ENCODE measurements around the gene PEX19.

- no peak; the same call in 1 of the 2 replicates for TF ChIP-seq ZNF292 (tag by site-specific recombination; IDR thresholded peaks at IDR 0.05; ENCODE audit: borderline replicate concordance, low read depth)
- no peak; the same call in none of the 2 replicates for TF ChIP-seq CTCF (tag by site-specific recombination; IDR thresholded peaks at IDR 0.05)
- TF ChIP-seq AEBP2 (tag by site-specific recombination; IDR thresholded peaks at IDR 0.05; ENCODE audit: borderline replicate concordance): 0 out of 2 replicates have a peak, but pooled peaks have one; percentile 1
- no peak for TF ChIP-seq ZNF362 (tag by site-specific recombination; IDR thresholded peaks at IDR 0.05)
- no peak for TF ChIP-seq ZNF274 (IDR thresholded peaks at IDR 0.05; ENCODE audit: low read length)
- TF ChIP-seq ZNF274 (tag by site-specific recombination; IDR thresholded peaks at IDR 0.05; ENCODE audit: borderline replicate concordance): no peak
- TF ChIP-seq GLI2 (tag by site-specific recombination; IDR thresholded peaks at IDR 0.05; ENCODE audit: borderline replicate concordance, low read depth): no peak
Measured at GRCh38 chr1:160261893-160262794, 22.8 kb downstream of the PEX19 start, which contains the start of gene DCAF8.
